Measurements from ENCODE around the gene LSM12.
"Not testable (repeated sequence)": the region's sequence is repeated elsewhere in the genome, so short reads cannot be mapped to it uniquely, and the experiment has no call there.

The LSM12 gene

GRCh38 chr17:44066204-44066930, at the start of gene LSM12:
Gene LSM12, minus strand, starts transcription at chr17:44066671. Its CDS starts 84 bp downstream, at chr17:44066587.
- DNase-seq (ENCODE audit: low read depth): peak; percentile 77

- no peak for DNase-seq (ENCODE audit: low read depth)
Measured at GRCh38 chr17:44115585-44116415, 49.3 kb upstream of the LSM12 start.

GRCh38 chr17:44113868-44114840, 47.7 kb upstream of the LSM12 start:
- no peak for DNase-seq (ENCODE audit: low read depth)

- no peak for DNase-seq (ENCODE audit: low read depth)
Measured at GRCh38 chr17:44113382-44113781, 46.9 kb upstream of the LSM12 start.

- no peak for DNase-seq (ENCODE audit: low read depth)
Measured at GRCh38 chr17:44112284-44113280, 46.1 kb upstream of the LSM12 start.

GRCh38 chr17:44111777-44112176, 45.3 kb upstream of the LSM12 start:
- DNase-seq (ENCODE audit: low read depth): no peak

- DNase-seq (ENCODE audit: low read depth): peak; percentile 87
Measured at GRCh38 chr17:44110823-44111633, 44.6 kb upstream of the LSM12 start.

GRCh38 chr17:44110011-44110686, 43.7 kb upstream of the LSM12 start:
- no peak for DNase-seq (ENCODE audit: low read depth)

- DNase-seq (ENCODE audit: low read depth): no peak
Measured at GRCh38 chr17:44109312-44109630, 42.8 kb upstream of the LSM12 start.

GRCh38 chr17:44108440-44109311, 42.2 kb upstream of the LSM12 start:
- peak; percentile 94 for DNase-seq (ENCODE audit: low read depth)

GRCh38 chr17:44106801-44107200, 40.3 kb upstream of the LSM12 start:
- no peak for DNase-seq (ENCODE audit: low read depth)

GRCh38 chr17:44105941-44106340, 39.5 kb upstream of the LSM12 start:
- no peak for DNase-seq (ENCODE audit: low read depth)

GRCh38 chr17:44105483-44105882, 39.0 kb upstream of the LSM12 start:
- DNase-seq (ENCODE audit: low read depth): no peak

- no peak for DNase-seq (ENCODE audit: low read depth)
Measured at GRCh38 chr17:44102849-44103622, 36.6 kb upstream of the LSM12 start.

- not testable (repeated sequence) for DNase-seq (ENCODE audit: low read depth)
Measured at GRCh38 chr17:44101858-44102257, 35.4 kb upstream of the LSM12 start.

GRCh38 chr17:44097110-44097958, 30.9 kb upstream of the LSM12 start:
- peak; percentile 57 for DNase-seq (ENCODE audit: low read depth)

All from GM04504 (cell line).